ENCODE results near the gene MOB4. TPM values are rescaled to one million over a fixed set of nuclear protein-coding genes. Genes with fewer than 3 reads are reported as not detected.
A peak's percentile ranks its signal among the peaks of the same experiment; 100 is the strongest.
"Not testable (repeated sequence)": the region's sequence is repeated elsewhere in the genome, so short reads cannot be mapped to it uniquely, and the experiment has no call there.

The MOB4 gene
- total RNA-seq, 1 experiment from 2014 or later = 26.2 TPM

DNA sequence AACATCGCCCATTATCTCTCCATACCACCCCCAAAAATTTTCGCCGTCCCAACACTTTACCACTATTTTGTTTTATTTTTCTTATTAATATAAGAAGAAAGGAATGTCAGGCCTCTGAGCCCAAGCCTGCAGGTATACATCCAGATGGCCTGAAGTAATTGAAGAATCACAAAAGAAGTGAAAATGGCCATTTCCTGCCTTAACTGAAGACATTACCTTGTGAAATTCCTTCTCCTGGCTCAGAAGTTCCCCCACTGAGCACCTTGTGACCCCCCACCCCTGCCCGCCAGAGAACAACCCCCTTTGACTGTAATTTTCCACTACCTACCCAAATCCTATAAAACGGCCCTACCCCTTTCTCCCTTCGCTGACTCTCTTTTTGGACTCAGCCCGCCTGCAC lies 71.4 kb downstream of the MOB4 start:
- not testable (repeated sequence) for DNase-seq (ENCODE audit: low read depth)

DNA sequence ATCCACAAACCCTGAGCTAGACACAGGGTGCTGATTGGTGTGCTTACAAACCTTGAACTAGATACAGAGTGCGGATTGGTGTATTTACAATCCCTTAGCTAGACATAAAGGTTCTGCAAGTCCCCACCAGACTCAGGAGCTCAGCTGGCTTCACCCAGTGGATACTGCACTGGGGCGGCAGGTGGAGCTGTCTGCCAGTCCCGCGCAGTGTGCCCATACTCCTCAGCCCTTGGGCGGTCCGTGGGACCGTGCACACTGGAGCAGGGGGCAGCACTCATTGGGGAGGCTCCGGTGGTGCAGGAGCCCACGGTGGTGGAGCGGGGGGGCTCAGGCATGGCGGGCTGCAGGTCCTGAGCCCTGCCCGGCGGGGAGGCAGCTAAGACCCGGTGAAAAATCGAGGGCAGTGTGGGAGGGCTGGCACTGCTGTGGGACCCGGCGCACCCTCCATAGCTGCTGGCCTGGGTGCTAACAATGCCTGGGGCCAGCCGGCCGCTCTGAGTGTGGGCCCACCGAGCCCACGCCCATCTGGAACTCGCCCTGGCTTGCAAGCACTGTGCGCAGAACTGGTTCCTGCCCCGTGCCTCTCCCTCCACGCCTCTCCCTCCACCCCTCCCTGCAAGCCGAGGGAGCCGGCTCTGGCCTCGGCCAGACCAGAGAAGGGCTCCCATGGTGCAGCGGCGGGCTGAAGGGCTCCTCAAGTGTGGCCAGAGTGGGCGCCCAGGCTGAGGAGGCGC lies 75.6 kb downstream of the MOB4 start:
- no peak for DNase-seq (ENCODE audit: low read depth)

DNA sequence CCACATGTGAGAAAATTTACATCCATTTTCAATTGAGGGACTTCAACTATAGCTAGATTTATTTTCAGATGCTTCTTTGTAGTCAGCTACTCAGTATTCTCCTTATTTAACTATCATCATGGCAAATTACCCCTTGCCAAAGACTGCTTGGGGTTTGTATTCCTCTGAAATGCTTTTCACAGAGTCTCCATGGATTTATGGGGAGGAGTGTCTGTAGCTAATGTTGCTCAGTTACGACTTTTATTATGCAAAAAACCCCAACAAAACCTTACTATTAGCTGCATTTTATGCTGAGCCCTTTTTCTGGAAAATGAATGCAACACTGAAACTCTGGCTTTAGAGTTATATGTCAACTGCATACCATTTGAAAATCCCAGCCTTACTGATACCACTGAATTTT lies 80.9 kb downstream of the MOB4 start:
- DNase-seq (ENCODE audit: low read depth) = no peak

DNA sequence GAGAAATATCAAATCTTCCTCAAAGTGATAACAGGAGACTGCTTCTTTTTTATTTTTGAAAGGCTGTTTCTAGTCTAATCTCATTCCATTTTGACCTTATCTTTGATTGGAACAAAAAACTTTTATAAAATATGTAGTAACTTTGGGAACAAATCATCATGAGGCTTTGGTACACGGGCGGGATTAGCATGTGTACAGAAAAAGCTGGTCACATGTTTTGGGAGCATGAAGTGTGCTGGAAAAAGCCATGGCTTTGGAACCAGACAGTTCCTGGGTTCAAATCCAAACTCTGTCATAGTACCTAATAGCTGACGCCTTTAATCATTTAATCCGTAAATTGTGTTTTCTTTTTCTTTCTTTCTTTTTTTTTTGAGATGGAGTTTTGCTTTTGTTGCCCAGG lies 81.3 kb downstream of the MOB4 start:
- no peak for DNase-seq (ENCODE audit: low read depth)

DNA sequence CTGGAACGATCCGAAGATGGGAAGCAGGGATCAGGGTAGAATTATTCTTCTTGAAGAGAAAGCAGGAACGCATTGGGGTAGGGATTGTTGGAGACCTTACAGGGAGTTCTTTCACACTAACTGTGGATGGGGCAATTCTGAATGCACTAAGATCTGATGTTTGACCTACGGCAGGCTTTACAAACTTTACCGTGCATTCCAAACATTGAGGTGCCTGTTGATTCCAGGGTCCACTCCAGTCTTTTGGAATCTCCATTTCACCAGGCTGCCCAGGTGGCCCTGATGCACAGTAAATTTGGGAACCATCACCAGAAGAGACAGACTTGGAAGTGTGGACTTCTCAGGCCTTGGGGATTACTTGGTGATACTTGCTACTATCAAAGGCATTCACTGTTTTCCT lies 82.6 kb downstream of the MOB4 start:
- DNase-seq (ENCODE audit: low read depth) = no peak

DNA sequence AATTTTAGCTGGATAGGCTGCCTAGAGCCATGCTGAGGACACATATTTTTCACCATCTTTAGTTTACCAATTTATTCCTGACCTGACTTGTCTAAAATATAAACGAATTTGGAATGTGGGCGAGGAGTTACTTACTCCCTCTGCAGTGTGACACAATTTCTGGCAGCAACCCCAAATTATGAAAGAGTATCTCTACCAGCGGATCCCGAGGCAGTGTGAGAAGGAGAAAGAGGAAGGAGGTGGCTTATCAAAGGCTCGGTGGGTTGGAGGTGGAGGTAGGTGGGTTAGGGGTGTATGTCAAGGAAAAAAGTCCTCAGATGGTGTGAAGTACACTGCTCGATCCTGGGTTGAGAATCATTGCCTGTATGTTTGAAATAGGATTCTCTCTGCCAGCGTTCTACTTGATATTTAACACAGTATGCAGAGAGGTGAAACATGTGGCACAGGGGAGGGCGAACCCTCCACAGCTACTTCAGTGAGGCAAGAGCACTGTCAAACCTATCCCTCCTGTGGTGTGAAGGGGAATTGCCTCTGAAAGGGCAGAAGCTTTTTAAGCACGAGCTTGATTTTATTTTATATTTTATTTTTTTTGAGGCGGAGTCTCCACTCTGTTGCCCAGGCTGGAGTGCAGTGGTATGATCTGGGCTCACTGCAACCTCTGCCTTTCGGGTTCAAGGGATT lies 83.6 kb downstream of the MOB4 start:
- DNase-seq (ENCODE audit: low read depth) = peak; percentile 41

DNA sequence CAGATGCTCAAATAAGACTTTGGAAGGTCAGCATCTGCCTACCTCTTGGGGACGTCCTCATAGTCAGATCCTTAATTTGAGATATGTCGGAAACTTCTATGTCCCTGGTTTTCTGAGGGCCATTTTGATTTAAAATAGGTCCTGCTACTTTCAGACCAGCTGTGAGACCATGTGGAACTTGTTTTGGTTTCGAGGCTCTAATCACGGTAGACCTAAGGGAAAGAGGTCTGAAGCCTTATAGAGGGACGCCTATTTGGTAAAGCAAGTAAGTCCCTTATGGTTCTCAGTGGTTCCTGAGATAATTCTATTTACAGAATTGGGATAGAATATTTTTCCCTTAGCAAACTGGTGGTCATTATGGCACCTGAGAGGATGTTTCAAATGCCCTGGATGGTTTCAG lies 84.4 kb downstream of the MOB4 start:
- no peak for DNase-seq (ENCODE audit: low read depth)

DNA sequence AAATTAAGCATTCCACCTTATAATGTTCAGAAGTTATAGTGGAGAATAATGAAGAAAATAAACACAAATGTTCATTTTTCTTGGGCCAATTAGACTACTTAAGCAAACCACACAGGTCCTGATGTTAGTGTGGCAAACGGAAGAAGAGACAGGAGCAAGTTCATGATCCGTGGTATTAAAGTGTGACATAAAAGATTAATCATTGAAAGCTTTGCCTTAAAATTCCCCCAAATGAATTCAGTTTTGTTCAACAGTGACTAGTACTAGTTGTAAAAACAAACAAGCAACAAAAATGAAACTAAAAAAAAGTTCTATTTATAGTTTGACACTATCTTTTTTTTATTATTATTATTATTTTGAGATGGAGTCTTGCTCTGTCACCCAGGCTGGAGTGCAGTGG lies 85.9 kb downstream of the MOB4 start:
- no peak for DNase-seq (ENCODE audit: low read depth)

Small RNAs within 50 kb of the gene (small RNA-seq; reads per million reads assigned to genes)
- gene AC020550.1 = not detected

Other genes starting within 250 kb of the MOB4 start
- gene ANKRD44, start 205.3 kb upstream of the MOB4 start, total RNA-seq (2014; rRNA removed; shearing (Covaris generic)) = 10.4 and 16.0 TPM in 2 replicates
- gene SF3B1, start 81.0 kb upstream of the MOB4 start, total RNA-seq (2014; rRNA removed; shearing (Covaris generic)) = 137 and 168 TPM in 2 replicates
- gene COQ10B, start 62.5 kb upstream of the MOB4 start, total RNA-seq (2014; rRNA removed; shearing (Covaris generic)) = 20.2 and 22.3 TPM in 2 replicates
- 475 and 581 TPM in 2 replicates for gene HSPD1, start 16.2 kb upstream of the MOB4 start, total RNA-seq (2014; rRNA removed; shearing (Covaris generic))
- gene HSPE1, start 15.7 kb upstream of the MOB4 start, total RNA-seq (2014; rRNA removed; shearing (Covaris generic)) = 266 and 324 TPM in 2 replicates
- not detected in 2 replicates for gene RFTN2, start 159.5 kb downstream of the MOB4 start, total RNA-seq (2014; rRNA removed; shearing (Covaris generic))
- gene MARS2, start 189.3 kb downstream of the MOB4 start, total RNA-seq (2014; rRNA removed; shearing (Covaris generic)) = 9.2 and 13.1 TPM in 2 replicates